Caki2 (cell line): Measurements from ENCODE around the gene CBFA2T3. TPM values are rescaled to one million over a fixed set of nuclear protein-coding genes. Genes with fewer than 3 reads are reported as not detected.
"Not testable (repeated sequence)": the region's sequence is repeated elsewhere in the genome, so short reads cannot be mapped to it uniquely, and the experiment has no call there.

ENCODE experiments used
- DNase-seq: peaks from one replicate; pipeline ENCODE4 v3.0.0-alpha.2; 2015; ENCODE audit warnings: low read depth
- in situ Hi-C: cut with HindIII; loops from 2 replicates; pipeline ENCODE4 v1.10.0; 2016; ENCODE audit warnings: low sequenced_read_pairs, low pct_unique_long_range_greater_than_20kb, mixed read lengths
- total RNA-seq: library from RNA; depleted of rRNA; stranded (reverse); fragments of >200 nt; shearing (Covaris generic); gene quantifications from 2 replicates; pipeline ENCODE4 v1.2.3, GENCODE V29; 2014; ENCODE audit warnings: low replicate concordance

The CBFA2T3 gene
- total RNA-seq, 1 experiment from 2014 or later, result 0.27 TPM

GRCh38 chr16:89002081-89002480 lies 25.1 kb upstream of the CBFA2T3 start:
- in situ Hi-C loops, DNase-seq: not testable (repeated sequence)

- in situ Hi-C loops, result no loop called here
- no peak for DNase-seq
Measured at GRCh38 chr16:89001117-89002027, 24.4 kb upstream of the CBFA2T3 start.

GRCh38 chr16:89000207-89000959 lies 23.4 kb upstream of the CBFA2T3 start:
- in situ Hi-C loops, result no loop called here
- no peak for DNase-seq

GRCh38 chr16:88999457-89000206 lies 22.6 kb upstream of the CBFA2T3 start:
- DNase-seq, result no peak
- in situ Hi-C loops, result no loop called here

- in situ Hi-C loops, result no loop called here
Measured at GRCh38 chr16:88995746-88996535, 18.9 kb upstream of the CBFA2T3 start.

GRCh38 chr16:88995194-88995593 lies 18.2 kb upstream of the CBFA2T3 start:
- in situ Hi-C loops, result no loop called here
- DNase-seq, result no peak

More at GRCh38 chr16:88995746-88996535, 18.9 kb upstream of the CBFA2T3 start:
- DNase-seq, result no peak

- no peak for DNase-seq
- in situ Hi-C loops, result no loop called here
Measured at GRCh38 chr16:88994695-88995094, 17.7 kb upstream of the CBFA2T3 start.

- no peak for DNase-seq
- in situ Hi-C loops, result no loop called here
Measured at GRCh38 chr16:88993946-88994600, 17.1 kb upstream of the CBFA2T3 start.

GRCh38 chr16:88993166-88993761 lies 16.3 kb upstream of the CBFA2T3 start:
- in situ Hi-C loops, result no loop called here
- DNase-seq, result no peak

- DNase-seq, result no peak
- in situ Hi-C loops, result no loop called here
Measured at GRCh38 chr16:88992351-88993165, 15.6 kb upstream of the CBFA2T3 start.

GRCh38 chr16:88991813-88992350 lies 14.9 kb upstream of the CBFA2T3 start:
- in situ Hi-C loops, result no loop called here
- no peak for DNase-seq

GRCh38 chr16:88989852-88990547 lies 13.0 kb upstream of the CBFA2T3 start:
- in situ Hi-C loops, result no loop called here
- DNase-seq, result no peak

GRCh38 chr16:88988980-88989811 lies 12.2 kb upstream of the CBFA2T3 start:
- DNase-seq, result no peak
- in situ Hi-C loops, result no loop called here

- in situ Hi-C loops, result no loop called here
- DNase-seq, result no peak
Measured at GRCh38 chr16:88985521-88985920, 8.5 kb upstream of the CBFA2T3 start.
